Transverse colon (tissue), 4 donors: ENCODE measurements around the gene SLX4IP. TPM values are rescaled to one million over a fixed set of nuclear protein-coding genes. Genes with fewer than 3 reads are reported as not detected.

Experiments
- DNase-seq: peaks from one replicate; pipeline ENCODE4 v3.0.0-alpha.2; 2019
- H3K27ac ChIP-seq, 4 donors: fragments of 200-600 bp; sonication (generic); 2 replicates each; pipeline ENCODE4 v1.5.1; 2016 to 2018; ENCODE audit warnings: inconsistent platforms in 4 of 4
- H3K27me3 ChIP-seq: fragments of 200-600 bp; sonication (generic); 2 replicates; pipeline ENCODE4 v1.5.1; 2017; ENCODE audit warnings: inconsistent platforms
- H3K36me3 ChIP-seq, 4 donors: fragments of 200-600 bp; sonication (generic); 2 replicates each; pipeline ENCODE4 v1.5.1; 2017 to 2019; ENCODE audit warnings: inconsistent platforms in 4 of 4
- H3K4me1 ChIP-seq, 4 donors: fragments of 200-600 bp; sonication (generic); 2 replicates each; pipeline ENCODE4 v1.5.1; 2017 to 2020; ENCODE audit warnings: inconsistent platforms in 4 of 4
- H3K4me3 ChIP-seq, 4 donors: fragments of 200-600 bp; sonication (generic); 1 replicate in 1 of 4; 2 replicates in 3 of 4; pipeline versions ENCODE4 v1.5.1 to v1.6.1; 2017 to 2019; ENCODE audit warnings: inconsistent platforms in 4 of 4
- H3K9me3 ChIP-seq, 2 donors: fragments of 200-600 bp; sonication (generic); 2 replicates each; pipeline ENCODE4 v1.5.1; 2017 to 2019; ENCODE audit warnings: inconsistent platforms in 2 of 2
- CTCF ChIP-seq, 5 experiments: fragments of 200-600 bp in 3 of 5; fragments of 450-650 bp in 2 of 5; sonication (generic) in 3 of 5; IDR thresholded peaks; 1 replicate in 2 of 5; 2 replicates in 3 of 5; pipeline ENCODE4 v1.5.1; 2016 to 2017; ENCODE audit warnings: antibody characterized with exemption in 5 of 5, inconsistent platforms in 3 of 5, mild to moderate bottlenecking in 2 of 5, moderate library complexity in 1 of 5
- EP300 ChIP-seq: sonication (generic); formaldehyde crosslinking; IDR thresholded peaks from one replicate; pipeline ENCODE4 v1.6.1; 2017; ENCODE audit warnings: antibody characterized with exemption, low read depth
- POLR2A ChIP-seq: fragments of 450-650 bp; IDR thresholded peaks from one replicate; pipeline ENCODE4 v1.6.1; 2016; ENCODE audit warnings: antibody characterized with exemption, mild to moderate bottlenecking, moderate library complexity
- POLR2AphosphoS5 ChIP-seq, 3 donors: sonication (generic); formaldehyde crosslinking; IDR thresholded peaks; one replicate each; pipeline ENCODE4 v1.6.1; 2016; ENCODE audit warnings: antibody characterized with exemption in 3 of 3
- WGBS, 2 donors: methylation state at CpG; one replicate each; pipeline ENCODE4 v1.1.5; 2018; ENCODE audit warnings: low coverage in 1 of 2; 5-methylcytosine and 5-hydroxymethylcytosine counted together
- in situ Hi-C, 4 donors: fragments of 200-750 bp; cut with MboI; loops; one replicate each; pipeline versions ENCODE4 v1.15.0 to v1.15.1; 2017; ENCODE audit warnings: low sequenced_read_pairs in 3 of 4, low pct_ligation_motif_present in 1 of 4, low pct_unique_long_range_greater_than_20kb in 1 of 4
- intact Hi-C: fragments of 100-400 bp; cut with DNase I; formaldehyde crosslinking; loops from one replicate; pipeline ENCODE4 v1.15.1; 2023; ENCODE audit warnings: low total_unique reads
- total RNA-seq, 4 donors: library from RNA; depleted of rRNA; stranded (reverse); fragments of >200 nt; gene quantifications; one replicate each; pipeline ENCODE4 v1.1.0, GENCODE V29; 2016

Gene SLX4IP
- total RNA-seq, 4 donors from 2014 or later: 5.4 to 8.4 (median 7.5) TPM

- Histone ChIP-seq H3K27me3 (no peaks in the 10 kb centered on the region), H3K36me3 (no peaks in the 10 kb centered on the region), H3K4me3 (no peak overlapping the region), H3K4me1 (no peaks in the 10 kb centered on the region), H3K27ac (no peak overlapping the region), H3K9me3 (no peaks in the 10 kb centered on the region)
- intact Hi-C loops (no loop called here), in situ Hi-C loops (no loop called here)
- no peak for DNase-seq
- TF ChIP-seq POLR2A (no peak), EP300 (no peak), POLR2AphosphoS5 (IDR thresholded peaks at IDR 0.05) (no peak), CTCF (IDR thresholded peaks at IDR 0.05) (no peak)
Measured at GRCh38 chr20:10497791-10498190, 62.7 kb downstream of the SLX4IP start.

- WGBS, 2 donors: 77% methylated on average over 1 of the region's 1 CpG; no CpG with 5 or more reads in 1 of the 2 donors
- no peak for TF ChIP-seq POLR2AphosphoS5 (IDR thresholded peaks at IDR 0.05)
- no peak for TF ChIP-seq POLR2A
- TF ChIP-seq CTCF (IDR thresholded peaks at IDR 0.05): no peak
- TF ChIP-seq EP300: no peak
- no peak overlapping the region for H3K27ac ChIP-seq
- DNase-seq: no peak
- in situ Hi-C loops (no loop called here), intact Hi-C loops (no loop called here)
- H3K4me1 ChIP-seq: no peaks in the 10 kb centered on the region
- H3K27me3 ChIP-seq: no peaks in the 10 kb centered on the region
- no peak overlapping the region for H3K4me3 ChIP-seq
- H3K9me3 ChIP-seq: no peaks in the 10 kb centered on the region
- no peaks in the 10 kb centered on the region for H3K36me3 ChIP-seq
Measured at GRCh38 chr20:10498200-10498599, 63.1 kb downstream of the SLX4IP start.

- H3K4me3 ChIP-seq: no peak overlapping the region
- no peak for DNase-seq
- no peaks in the 10 kb centered on the region for H3K36me3 ChIP-seq
- no peaks in the 10 kb centered on the region for H3K27me3 ChIP-seq
- peak overlapping the region in 2 of 4 donors; percentile 15 to 23 for H3K27ac ChIP-seq
- intact Hi-C loops (no loop called here), in situ Hi-C loops (no loop called here)
- TF ChIP-seq POLR2A (no peak), CTCF (IDR thresholded peaks at IDR 0.05) (no peak), POLR2AphosphoS5 (IDR thresholded peaks at IDR 0.05) (no peak), EP300 (no peak)
- no peaks in the 10 kb centered on the region for H3K9me3 ChIP-seq
- H3K4me1 ChIP-seq: peaks cover 9 to 19% (median 11%) of the 10 kb centered on the region in 4 donors
- WGBS, 2 donors: 82% methylated on average over 2 to 4 of the region's 4 CpGs
Measured at GRCh38 chr20:10501402-10501801, 66.3 kb downstream of the SLX4IP start.

GRCh38 chr20:10502098-10502526, 67.0 kb downstream of the SLX4IP start:
- H3K36me3 ChIP-seq: no peaks in the 10 kb centered on the region
- WGBS, 2 donors: 90% methylated on average over 5 of the region's 5 CpGs; no CpG with 5 or more reads in 1 of the 2 donors
- peak overlapping the region in 1 of 4 donors; percentile 15 for H3K27ac ChIP-seq
- in situ Hi-C loops (no loop called here), intact Hi-C loops (no loop called here)
- H3K4me1 ChIP-seq: peaks cover 16 to 26% (median 18%) of the 10 kb centered on the region in 4 donors
- no peak overlapping the region for H3K4me3 ChIP-seq
- no peaks in the 10 kb centered on the region for H3K27me3 ChIP-seq
- no peak for TF ChIP-seq EP300
- TF ChIP-seq POLR2AphosphoS5 (IDR thresholded peaks at IDR 0.05): no peak
- TF ChIP-seq POLR2A: no peak
- no peak for TF ChIP-seq CTCF (IDR thresholded peaks at IDR 0.05)
- no peak for DNase-seq
- H3K9me3 ChIP-seq: no peaks in the 10 kb centered on the region
